IPS-NIHi11 (cell line): ENCODE results near the gene EN2.
A peak's percentile ranks its signal among the peaks of the same experiment; 100 is the strongest.
"Not testable (repeated sequence)": the region's sequence is repeated elsewhere in the genome, so short reads cannot be mapped to it uniquely, and the experiment has no call there.

ENCODE experiments used
- DNase-seq: peaks from one replicate; pipeline ENCODE4 v3.0.0; 2012; ENCODE audit warnings: mixed read lengths, low spot score

Gene EN2

DNA sequence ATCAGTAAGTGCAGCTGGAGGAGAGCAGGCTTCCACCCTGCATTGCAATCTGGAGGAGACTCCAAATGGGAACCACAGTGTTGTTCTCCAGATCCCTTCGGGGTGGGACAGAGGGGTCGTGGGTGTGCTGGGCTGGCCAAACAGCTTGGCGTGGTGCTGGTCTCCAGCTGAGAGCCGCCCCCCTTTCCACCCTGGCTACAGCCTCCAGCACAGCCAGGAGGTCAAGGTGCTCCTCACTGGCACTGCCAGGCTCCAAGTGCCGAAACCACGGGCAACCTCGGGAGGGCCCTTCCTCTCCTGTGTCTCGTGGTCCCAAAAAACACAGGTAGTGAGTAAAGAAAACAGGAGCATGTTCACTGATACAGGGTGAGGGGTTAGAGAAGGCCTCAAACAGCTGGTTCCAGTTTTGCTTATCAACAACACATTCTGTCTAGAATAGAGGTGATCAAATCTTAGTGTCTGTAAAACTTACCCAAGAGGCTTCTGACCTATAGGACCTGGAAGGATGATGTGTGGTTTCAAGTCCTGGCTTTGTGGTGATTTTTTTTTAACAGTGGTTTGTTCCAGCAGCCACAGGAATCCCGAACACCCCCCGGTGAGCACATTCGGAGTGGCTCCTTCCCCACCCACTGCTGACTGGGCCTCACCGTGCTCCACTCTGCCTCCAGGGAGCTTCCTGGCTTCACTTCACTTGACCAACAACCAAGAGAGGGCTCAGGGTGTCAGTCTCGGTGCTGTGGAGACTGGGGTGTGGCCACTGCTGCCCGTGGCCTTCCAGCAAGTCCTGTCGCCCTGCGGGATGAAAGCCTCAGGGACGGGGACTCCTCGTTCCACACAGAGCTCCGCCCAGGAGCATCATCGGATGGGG, 31.2 kb upstream of the EN2 start:
- no peak for DNase-seq

DNA sequence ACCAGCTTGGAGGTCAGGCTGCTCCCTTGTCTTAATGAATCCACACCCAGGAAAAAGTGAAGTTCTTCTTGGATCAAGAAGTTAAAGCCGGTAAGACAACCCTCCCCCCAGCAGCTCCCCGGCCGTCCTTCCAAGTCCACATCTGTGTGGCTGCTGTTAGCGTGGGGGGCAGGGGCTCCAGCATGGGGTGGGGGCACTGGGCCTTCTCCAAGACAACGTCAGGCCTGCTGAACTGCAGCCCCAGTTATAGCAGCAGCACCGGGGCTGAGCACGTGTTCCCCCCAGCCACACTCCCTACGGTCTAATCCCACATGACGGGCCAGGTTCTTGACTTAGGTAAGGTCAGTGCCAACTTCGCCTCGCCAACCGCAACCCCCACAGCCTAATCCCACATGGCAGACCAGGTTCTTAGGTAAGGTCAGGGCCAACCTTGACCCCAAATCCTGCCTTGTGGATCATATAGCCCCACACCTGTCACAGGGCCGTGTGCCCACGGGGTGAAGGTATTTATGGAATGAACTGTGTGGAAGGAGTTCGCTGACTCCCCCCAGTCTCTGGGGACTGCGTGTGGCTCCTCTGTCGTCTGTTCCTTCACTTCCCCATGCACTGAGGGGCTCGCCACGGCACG, 30.4 kb upstream of the EN2 start:
- no peak for DNase-seq

DNA sequence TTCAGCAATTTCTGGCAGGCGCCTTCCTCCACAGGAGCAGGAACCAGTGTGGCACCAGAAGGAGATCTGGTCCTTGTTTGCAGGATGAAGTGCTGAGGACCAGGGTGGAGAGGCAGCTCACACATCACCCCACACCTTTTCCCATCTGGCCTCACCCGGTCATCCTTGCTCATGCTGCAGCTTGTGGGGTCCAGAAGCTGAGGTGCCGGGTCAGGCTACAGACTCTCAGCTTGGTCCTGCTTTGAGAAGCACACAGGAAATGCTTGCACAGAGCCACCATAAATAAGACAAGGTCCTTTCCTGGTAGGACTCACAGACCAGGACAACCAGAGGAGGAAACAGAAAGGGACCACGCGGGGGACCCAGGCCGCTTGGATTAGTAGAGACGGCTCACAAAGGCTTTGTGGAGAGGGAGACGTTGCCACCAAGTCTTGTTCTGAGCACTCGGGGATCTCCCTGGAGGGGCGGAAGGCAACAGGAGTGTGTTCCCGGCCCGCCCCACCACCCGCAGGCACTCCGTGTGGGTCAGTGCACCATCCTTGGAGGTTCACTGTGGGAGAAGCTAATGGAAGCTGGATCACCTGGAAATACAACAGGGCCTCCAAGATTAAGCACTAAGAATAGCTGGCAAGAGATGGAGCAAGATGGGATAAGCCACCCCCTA, 29.6 kb upstream of the EN2 start:
- DNase-seq = no peak

DNA sequence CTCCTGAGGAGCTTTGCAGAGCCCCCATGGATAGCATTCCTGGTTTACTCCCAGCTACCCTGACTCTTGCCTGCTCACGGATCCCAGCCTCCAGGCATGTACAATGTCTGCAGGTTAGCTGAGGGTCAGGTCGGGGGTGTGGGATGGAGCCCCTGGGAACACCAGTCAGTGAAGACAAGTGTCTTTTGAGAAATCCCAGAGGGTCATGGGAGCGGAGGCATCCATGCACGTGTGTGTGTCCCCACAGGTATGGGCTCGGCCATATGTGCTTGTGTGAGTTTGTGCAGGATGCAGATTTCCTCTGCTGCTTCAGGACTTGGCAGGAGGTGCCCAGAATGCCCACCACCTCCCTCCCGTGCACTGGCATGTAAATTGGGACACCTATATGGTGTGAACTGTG, 28.3 kb upstream of the EN2 start:
- no peak for DNase-seq

DNA sequence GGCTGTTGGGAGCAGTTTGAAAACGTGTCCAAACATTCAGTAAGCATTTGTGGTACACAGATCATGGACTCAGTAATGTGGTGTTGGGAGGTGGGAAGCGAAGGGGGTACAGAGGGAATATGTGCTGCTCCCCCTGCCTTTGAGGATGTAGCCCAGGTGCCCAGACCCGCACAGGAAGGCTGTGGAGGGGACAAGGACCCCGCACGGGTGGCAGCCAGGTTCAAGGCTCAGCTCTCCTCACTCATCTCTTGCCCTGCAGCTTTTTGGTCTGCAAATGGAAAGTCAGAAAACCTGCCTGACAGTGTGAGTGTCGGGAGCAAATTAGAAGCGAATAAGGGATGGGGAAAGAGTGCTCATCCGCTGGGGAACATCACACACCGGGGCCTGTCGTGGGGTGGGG, 27.3 kb upstream of the EN2 start:
- DNase-seq = no peak

DNA sequence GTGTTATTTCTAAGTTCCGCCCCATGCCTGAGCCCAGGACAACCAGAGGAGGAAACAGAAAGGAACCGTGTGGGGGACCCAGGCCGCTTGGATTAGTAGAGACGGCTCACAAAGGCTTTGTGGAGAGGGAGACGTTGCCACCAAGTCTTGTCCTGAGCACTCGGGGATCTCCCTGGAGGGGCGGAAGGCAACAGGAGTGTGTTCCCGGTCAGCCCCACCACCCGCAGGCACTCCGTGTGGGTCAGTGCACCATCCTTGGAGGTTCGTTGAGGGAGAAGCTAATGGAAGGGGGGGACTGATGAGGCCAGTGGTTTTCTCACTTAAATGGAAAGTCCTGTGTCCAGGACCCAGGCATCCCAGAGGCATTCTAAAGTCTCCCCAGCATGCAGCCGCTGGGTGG, 26.7 kb upstream of the EN2 start:
- DNase-seq = no peak

DNA sequence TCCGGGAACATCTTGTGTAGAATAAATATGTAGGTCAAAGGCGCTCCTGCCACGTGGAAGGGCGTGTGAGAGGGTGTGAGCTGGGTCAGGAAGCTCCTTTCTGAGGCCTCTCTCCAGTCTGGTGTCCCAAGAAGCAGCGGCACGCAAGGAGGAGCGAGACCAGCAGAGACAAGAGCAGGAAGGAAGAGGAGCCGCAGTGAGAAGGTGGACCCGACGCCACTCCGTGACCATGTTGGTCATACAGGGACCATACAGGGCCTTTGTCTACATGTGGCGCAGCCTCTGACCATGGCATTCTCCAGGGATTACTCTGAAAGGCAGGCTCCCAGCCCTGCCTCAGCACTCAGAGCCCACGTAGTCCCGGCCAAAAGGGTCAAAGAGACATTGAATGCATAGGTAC, 26.2 kb upstream of the EN2 start:
- no peak for DNase-seq

DNA sequence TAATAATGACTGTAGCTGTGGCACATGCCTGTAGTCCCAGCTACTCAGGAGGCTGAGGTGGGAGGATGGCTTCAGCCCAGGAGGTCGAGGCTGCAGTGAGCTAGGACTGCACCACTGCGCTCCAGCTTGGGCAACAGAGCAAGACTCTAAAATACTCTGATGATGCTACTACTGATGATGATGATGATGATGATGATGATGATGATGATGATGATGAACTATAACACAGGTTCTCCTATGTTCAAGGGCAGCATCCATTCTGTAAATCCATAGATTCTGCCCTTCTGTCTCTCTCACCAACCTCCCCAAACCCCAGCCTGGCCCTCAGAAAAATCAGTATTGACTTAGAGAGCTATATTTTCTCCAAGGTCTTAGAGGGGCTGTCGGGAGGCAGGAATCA, 22.8 kb upstream of the EN2 start:
- DNase-seq = no peak

DNA sequence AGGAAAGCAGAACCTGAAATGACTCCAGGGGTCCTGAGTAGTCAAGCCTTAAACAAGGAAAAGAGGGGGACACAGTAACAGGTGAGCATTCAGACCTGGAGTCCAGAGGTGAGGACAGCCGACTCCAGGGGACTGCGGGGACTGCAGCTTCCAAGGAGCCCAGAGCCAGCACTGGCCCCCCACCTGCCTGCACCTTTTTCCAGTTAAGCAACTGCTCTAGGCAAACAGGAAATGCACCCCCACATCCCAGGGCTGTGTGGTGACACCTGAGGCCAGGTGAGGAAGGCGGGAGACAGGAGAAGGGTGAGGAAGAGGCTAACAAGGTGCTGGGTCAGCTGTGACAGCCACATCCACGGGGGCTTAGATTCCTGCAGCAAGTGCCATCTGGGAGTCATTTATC, 20.1 kb upstream of the EN2 start:
- DNase-seq = no peak

DNA sequence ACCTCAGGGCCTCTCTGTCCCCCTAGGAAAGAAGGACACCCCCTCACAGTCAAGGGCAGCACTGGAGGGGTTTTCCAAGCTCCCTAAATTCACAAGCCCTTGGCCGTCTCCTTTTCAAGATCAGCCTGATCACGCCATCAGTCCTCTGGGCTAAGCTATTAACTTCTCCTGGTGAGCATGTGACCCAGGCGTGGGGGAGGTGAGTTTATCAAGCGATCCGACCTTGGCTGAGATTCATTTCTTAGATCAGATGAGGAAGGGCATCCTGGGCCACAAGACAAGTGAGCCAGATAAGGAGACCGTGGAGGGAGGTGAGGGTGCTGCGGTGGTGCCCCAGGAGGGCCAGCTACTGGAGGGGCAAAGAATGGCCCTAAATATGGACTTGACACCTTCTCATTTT, 19.2 kb upstream of the EN2 start:
- DNase-seq = no peak

DNA sequence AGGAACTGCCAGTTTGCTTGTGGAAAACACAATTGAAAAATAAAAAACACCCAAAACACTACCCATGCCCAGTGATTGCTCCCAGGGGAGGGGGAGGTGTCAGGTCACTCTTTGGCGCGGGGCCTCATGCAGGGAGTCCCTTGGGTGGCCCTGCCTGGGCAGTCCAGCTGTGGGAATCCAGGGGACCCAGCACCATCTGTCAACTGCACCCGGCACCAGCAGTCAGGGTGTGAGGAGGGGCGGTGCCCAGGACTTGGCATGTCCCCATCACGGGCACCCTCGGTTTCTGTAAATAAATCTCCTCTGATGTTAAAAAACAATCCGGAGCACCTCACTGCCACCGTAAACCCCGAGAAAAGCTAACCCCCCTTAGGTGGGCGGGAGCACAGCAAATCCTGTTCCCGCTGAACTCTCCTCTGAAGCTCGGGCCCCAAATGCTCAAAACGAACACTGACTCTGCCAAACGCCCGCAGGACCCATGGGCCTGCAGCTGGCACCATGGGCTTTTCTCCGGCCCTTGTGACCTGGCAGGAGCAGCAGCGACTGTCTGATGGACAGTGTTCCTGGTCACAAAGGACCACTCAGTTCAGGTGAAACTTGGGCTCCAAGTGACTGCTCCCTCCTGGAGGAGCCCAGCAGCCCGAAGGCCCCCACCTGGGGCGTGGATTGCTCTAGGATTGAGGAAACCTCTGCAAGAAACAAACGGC, 18.5 kb upstream of the EN2 start:
- no peak for DNase-seq

DNA sequence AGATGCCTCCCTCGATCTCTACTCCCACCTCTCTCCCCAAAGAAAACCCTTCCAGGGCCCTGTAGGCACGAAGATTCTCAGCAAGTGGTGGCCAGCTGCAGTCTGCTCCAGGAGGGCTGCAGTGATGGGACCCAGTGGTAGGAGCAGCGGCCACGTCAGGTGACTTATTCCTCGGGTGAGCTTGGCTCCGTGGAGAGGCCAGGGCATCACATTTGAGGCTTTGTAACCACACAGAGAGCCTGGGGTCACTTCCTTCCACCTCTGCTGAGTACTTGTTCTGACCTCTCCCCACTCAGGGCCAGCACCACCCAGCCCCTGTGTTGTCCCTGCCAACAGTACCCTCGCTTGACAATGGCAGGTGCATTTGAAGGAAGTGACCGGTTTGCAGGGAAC, 17.9 kb upstream of the EN2 start:
- no peak for DNase-seq

DNA sequence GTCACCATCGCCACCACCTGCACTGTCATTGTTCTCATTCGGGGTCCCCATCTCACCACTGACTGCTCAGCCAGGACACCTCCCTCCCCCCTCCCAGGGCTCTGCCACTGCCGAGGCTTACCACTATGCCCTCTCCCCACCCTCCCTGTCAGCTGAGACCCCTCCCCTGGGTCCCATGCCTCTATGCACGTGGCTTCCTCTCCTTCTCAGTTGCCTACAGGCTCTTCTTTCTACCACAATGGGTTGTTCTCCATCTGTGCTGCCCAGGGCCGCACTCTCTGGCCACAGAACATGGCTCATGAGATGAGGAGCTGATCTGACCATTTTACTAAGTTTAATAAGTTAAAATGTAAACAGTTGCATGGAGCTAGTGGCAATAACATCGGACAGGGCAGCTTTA, 16.1 kb upstream of the EN2 start:
- no peak for DNase-seq

DNA sequence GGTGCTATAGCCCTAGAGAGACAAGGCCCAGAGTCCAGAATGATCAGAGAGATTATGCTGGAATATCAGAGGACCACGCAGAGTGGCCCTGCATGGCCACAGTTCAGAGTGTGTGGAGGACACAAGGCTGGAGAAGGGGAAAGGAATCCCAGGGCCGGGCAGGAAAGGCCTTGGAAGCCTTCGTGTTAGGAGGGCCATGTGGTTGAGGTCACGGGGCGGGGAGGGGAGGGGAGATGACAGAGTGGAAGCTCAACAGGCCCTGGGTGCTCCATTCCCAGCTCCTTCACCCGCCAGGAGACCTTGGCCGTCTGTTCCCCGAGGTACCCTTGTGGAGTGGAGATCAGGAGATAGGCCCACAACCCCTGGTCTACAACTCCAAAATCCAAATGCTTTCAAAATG, 13.2 kb upstream of the EN2 start:
- no peak for DNase-seq

DNA sequence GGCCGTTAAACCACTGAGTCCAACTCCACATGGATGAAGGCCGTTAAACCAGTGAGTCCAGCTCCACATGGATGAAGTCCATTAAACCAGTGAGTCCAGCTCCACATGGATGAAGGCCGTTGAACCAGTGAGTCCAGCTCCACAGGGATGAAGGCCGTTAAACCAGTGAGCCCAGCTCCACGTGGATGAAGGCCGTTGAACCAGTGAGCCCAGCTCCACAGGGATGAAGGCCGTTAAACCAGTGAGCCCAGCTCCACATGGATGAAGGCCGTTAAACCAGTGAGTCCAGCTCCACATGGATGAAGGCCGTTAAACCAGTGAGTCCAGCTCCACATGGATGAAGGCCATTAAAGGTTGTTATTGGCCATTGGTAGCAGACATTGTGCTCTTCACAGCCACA, 12.3 kb upstream of the EN2 start:
- not testable (repeated sequence) for DNase-seq

DNA sequence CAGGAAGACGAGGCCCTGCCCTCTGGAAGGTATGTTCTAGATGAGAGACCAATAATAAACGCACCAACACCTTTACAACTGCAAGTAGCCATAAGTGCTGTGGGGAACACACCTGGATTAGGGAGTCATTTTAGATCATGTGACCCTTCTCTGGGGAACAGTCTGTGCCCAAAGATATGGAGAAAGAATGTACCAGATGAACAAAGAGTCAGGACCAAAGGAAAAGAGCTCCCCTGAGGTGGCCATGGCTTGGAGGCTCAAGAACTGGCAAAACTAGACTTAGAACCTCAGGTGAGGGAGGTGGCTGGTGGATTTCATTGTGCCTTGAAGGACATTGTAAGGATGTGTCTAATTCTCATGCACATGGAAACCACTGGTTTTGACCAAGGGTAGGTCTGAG, 10.3 kb upstream of the EN2 start:
- DNase-seq = no peak

DNA sequence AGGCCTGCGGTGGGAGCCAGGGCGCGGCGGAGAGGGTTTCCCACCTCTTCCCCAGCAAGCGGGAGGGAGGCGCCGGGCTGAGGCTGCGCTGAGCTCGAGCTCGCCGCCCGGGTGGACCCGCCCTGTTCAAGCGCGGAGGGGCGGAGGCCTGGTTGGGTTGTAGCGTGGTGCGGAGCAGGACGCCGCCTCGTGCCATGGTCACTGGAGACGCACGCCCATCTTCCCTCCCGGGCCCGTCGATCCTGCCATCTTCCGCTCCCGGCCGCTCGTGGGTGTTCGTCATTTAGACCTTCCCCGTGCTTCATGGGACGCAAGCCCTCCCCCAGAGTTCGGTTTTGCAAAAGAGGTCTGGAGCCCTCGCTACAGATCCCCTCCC, 9.3 kb upstream of the EN2 start:
- no peak for DNase-seq

DNA sequence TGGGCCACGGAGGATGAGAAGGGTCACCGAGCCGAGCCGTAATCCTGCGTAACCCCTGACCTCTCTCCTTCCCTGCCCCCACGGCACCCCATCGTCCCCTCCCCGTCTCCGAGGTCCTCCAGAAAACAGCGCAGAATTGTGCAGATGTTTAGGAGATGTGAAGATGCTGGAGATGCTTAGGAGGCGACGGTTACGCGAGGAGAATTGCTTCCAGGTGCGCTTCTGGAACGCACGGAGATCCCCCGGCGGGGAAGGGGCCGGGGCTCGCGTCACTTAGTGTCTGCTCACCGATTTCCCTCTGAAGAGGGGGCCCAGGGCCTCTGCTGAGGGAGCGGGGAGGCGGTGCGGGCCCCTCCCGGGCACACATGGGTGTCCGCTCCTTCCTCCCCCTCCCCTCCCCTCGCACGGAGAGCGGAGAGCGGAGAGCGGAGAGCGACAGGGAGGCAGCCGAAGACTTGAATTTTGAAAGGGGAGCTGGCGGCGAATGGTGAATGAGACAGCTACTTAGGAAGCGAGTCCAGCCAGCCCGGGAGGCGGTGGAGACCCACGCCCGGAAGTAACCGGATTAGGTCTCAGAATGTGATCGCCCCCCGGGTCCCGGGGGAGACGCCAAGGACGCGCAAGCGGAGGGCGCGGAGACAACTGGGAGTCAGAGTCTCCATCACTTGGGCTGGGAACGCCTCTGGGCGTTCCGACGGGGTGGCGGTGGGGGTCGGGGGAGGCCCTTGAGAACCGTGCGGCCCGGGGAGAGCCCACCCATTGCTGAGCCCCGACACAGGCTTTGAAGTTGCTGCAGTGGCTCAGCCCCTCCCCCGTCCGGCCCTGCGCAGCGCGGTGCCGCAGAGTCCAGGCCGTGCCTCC, 8.7 kb upstream of the EN2 start:
- peak; percentile 64 for DNase-seq

DNA sequence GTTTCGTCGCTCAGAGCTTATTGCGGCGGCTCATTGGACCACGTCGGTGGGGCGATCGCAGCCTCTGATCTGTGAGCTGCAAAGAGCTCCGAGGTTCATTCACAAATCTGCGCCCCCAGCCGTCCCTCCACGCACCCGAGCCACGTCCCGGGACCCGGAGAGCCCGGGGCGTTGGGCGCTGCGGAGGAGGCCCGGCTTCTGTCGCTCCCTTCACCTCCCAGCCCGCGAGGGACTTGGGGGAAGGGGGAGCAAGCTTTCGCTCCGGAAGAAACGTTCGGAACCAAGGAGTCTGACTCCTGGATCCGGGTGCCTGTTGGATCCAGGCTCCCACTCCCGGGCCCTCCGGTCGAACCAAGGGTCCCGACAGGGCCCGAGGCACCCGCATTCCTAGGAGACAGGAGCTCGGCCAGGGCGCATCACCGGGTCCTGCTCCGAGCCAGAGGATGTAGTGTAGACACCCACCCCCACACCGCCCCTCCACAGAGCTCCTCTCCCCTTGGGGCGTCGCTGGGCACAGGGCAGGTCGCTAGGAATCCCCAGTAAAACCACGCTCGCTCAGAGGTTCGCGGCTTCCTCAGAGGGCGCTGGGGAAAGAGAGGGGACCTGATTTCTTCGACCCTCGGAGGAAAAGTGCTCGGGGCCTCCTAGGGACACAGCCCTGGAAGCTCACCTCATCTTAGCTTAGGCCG, 7.9 kb upstream of the EN2 start:
- DNase-seq = no peak

DNA sequence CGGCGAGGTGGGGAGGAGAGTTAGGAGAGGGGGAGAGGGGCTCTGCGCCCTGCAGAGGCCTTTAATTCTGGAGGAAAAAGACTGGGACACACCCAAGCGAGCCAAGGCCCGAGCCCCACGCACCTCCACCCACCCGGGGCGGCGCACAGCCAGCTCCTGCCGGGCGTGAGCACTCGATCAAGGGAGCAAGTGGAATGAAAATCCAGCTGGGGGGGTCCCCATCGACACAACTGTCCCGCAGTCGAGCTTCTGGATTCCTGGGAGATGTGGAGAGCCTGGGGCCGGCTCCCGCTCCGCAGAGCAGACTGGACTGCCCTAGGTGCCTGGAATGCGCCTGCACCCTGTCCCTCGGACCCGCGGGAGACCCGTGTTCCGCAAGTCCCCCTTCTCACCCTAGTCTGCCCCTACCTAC, 7.4 kb upstream of the EN2 start:
- no peak for DNase-seq
